ENCODE data around the gene WDR27.
A peak's percentile ranks its signal among the peaks of the same experiment; 100 is the strongest.
"Not testable (repeated sequence)": the region's sequence is repeated elsewhere in the genome, so short reads cannot be mapped to it uniquely, and the experiment has no call there.

The WDR27 gene

DNA sequence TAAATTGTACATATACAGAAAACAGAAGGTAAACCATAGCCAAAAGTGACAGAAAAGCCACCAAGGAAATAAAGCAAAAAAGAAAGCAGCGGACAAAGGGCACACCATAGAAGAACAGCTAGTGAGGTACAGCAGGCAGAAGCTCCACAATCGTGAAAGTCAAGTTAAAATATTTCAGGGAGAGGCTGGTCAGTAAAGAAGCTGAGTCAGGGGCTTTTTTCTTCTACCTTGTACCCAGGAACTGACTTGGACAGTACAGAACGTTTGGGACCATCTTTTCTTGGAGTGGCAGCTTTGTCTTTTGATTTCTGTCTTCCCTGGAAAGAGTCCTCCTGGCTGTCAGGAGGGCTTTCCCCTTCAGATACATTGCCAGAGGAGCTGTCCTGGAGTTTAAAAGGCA lies 8.2 kb upstream of the WDR27 start:
- TF ChIP-seq, protein P1, sequence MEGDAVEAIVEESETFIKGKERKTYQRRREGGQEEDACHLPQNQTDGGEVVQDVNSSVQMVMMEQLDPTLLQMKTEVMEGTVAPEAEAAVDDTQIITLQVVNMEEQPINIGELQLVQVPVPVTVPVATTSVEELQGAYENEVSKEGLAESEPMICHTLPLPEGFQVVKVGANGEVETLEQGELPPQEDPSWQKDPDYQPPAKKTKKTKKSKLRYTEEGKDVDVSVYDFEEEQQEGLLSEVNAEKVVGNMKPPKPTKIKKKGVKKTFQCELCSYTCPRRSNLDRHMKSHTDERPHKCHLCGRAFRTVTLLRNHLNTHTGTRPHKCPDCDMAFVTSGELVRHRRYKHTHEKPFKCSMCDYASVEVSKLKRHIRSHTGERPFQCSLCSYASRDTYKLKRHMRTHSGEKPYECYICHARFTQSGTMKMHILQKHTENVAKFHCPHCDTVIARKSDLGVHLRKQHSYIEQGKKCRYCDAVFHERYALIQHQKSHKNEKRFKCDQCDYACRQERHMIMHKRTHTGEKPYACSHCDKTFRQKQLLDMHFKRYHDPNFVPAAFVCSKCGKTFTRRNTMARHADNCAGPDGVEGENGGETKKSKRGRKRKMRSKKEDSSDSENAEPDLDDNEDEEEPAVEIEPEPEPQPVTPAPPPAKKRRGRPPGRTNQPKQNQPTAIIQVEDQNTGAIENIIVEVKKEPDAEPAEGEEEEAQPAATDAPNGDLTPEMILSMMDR (conservative IDR thresholded peaks at IDR 0.05; ENCODE audit: low read depth, low read length): no peak

DNA sequence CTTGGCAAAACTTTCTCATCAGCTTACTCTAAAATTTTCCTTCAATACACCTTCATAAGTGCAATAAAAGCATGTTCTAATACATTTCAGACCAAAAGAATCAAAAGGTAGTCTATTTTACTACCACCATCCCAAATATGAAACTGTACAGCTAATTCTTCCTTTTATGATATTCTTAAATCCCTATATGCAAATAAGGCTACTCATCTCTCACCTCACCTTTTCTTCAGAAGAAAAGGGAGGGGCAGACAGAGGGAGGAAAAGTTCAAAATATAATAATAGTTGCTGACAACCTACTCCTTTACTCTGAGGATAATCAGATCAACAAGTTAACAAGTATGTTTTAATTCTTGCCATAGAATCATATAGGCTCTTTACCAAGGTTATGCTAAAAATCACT lies 7.5 kb upstream of the WDR27 start:
- TF ChIP-seq, protein P1 (conservative IDR thresholded peaks at IDR 0.05; ENCODE audit: low read depth, low read length): no peak
- DNase-seq (ENCODE audit: low read depth): no peak
- no peak overlapping the region for H3K4me3 ChIP-seq (ENCODE audit: low read depth, low read length)

More for the DNA sequence above, 8.2 kb upstream of the WDR27 start:
- H3K4me3 ChIP-seq (ENCODE audit: low read depth, low read length): no peak overlapping the region
- DNase-seq (ENCODE audit: low read depth): no peak

DNA sequence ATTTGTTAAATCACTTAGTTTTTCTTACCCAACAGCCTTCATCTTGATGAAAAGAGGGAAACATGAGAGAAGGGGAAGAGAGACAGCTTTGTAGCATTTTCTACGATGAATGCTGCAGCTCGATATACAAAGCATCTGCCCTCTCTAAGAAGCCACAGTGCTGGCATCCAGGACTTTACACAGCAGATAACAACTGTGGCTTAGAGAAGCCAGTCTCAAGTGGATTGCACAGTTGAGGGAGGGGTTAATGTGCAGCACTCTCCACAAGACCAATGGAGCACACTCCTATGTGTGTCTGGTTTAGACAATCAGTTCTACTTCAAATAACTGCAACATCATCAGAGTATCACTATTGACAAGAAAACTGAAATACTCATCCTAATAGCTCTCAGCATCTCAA lies 5.9 kb upstream of the WDR27 start:
- DNase-seq (ENCODE audit: low read depth): no peak
- no peak overlapping the region for H3K4me3 ChIP-seq (ENCODE audit: low read depth, low read length)
- TF ChIP-seq, protein P1 (conservative IDR thresholded peaks at IDR 0.05; ENCODE audit: low read depth, low read length): no peak

DNA sequence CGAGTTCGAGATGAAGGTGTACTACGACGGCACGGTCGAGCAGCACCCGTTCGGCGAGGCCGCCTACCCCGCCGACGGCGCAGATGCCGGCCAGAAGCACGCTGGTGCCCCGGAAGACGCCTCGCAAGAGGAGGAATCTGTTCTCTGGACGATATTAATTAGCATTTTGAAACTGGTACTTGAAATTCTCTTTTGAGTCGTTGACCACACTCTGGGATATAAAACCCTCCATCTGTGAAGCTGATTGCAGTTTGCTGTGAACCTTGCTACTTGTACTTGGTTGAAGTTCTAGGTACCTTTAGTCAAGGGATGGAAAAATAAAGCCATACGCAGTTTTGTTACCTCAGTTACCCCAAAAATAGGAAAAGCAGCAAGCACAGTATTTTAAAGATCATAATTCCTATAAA lies 1.0 kb upstream of the WDR27 start:
- TF ChIP-seq, protein P1 (conservative IDR thresholded peaks at IDR 0.05; ENCODE audit: low read depth, low read length): no peak
- H3K4me3 ChIP-seq (ENCODE audit: low read depth, low read length): peak overlapping the region; percentile 98
- no peak for DNase-seq (ENCODE audit: low read depth)

DNA sequence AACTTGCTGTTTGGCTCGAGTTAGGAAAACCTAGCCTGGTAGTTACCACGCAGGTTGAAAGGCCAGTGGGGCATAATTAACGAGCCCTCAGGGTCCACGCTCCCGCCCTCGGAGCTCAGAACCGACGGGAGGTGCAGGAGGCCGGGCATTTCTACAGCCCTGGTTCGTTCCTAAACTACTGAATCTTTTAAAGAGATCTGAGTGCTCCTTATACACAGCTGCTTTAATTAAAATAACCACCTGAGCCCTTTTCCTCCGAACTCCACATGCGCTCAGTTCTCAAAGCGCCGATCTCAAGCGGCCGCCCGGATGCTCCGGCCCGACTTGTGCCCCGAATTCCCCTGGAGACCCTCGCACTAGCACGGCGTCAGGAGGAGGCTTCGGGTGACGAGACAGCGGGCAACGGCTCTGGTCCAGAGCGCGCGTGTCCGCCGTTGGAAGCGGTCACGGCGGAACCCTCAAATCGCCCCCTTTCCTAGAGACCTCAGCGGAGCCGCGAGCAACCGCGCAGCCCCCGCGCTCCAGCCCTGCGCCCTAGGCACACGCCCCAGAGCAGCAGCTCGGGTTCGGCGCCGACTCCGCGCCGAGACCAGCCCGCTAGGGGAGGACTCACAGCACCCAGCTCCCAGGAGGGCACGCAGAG lies 397 bp downstream of the WDR27 start:
- TF ChIP-seq, protein P1 (conservative IDR thresholded peaks at IDR 0.05; ENCODE audit: low read depth, low read length): no peak
- DNase-seq (ENCODE audit: low read depth): no peak
- H3K4me3 ChIP-seq (ENCODE audit: low read depth, low read length): peak overlapping the region; percentile 98

DNA sequence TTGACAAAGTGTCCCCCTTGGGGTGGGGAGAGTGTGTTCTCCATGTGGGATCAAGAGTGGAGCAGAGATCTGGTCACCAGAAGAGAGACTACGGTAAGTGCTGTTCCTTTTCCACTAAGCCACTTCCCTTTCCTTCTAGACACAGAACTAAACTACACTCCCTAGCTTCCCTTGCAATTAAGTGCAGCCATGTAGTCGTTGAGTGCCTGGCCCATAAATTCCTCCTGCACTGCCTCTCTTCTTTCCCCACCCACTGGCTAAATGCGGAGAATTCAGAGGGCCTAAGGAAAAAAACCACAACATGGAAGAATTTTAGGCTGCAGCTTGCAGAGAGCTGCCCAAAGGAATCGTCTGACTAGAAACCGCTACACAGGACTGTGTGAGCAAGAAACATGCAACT lies 1.5 kb downstream of the WDR27 start:
- TF ChIP-seq, protein P1 (conservative IDR thresholded peaks at IDR 0.05; ENCODE audit: low read depth, low read length): no peak
- peak; percentile 26 for DNase-seq (ENCODE audit: low read depth)
- H3K4me3 ChIP-seq (ENCODE audit: low read depth, low read length): no peak overlapping the region

DNA sequence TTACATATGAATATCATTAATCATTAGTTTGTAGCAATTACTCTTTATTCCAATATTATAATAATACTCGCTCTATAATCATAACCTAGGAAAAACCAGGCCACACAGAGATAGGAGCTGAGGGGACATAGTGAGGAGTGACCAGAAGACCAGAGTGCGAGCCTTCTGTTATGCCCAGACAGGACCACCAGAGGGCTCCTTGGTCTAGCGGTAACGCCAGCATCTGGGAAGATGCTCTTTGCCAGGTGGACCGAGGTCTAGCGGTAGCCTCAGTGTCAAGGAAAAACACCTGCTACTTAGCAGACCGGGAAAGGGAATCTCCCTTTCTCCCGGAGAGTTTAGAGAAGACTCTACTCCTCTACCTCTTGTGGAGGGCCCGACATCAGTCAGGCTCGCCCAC lies 4.7 kb downstream of the WDR27 start:
- DNase-seq (ENCODE audit: low read depth): peak; percentile 16
- TF ChIP-seq, protein P1 (conservative IDR thresholded peaks at IDR 0.05; ENCODE audit: low read depth, low read length): peak; percentile 67
- not testable (repeated sequence) for H3K4me3 ChIP-seq (ENCODE audit: low read depth, low read length)
